HG03571 (cell line): ENCODE data around the gene NPHP4.

Experiments
- ATAC-seq: cut with Tn5 transposase; IDR thresholded peaks from one replicate; pipeline ENCODE4 v1.9.1; 2021; ENCODE audit not compliant: unreplicated experiment

The NPHP4 gene

GRCh38 chr1:6004412-6005123 is 12.3 kb upstream of the NPHP4 start:
- no peak for ATAC-seq

GRCh38 chr1:6003568-6004411 is 11.6 kb upstream of the NPHP4 start:
- no peak for ATAC-seq

- no peak for ATAC-seq
Observed at GRCh38 chr1:6002714-6003501, 10.7 kb upstream of the NPHP4 start.

- no peak for ATAC-seq
Observed at GRCh38 chr1:6001992-6002576, 9.9 kb upstream of the NPHP4 start.

GRCh38 chr1:6000444-6001288 is 8.4 kb upstream of the NPHP4 start:
- no peak for ATAC-seq

- no peak for ATAC-seq
Observed at GRCh38 chr1:5999711-6000443, 7.7 kb upstream of the NPHP4 start.

GRCh38 chr1:5998906-5999301 is 6.7 kb upstream of the NPHP4 start:
- no peak for ATAC-seq

- ATAC-seq = no peak
Observed at GRCh38 chr1:5998051-5998905, 6.1 kb upstream of the NPHP4 start.

GRCh38 chr1:5997316-5997715 is 5.1 kb upstream of the NPHP4 start:
- no peak for ATAC-seq

GRCh38 chr1:5996641-5997270 is 4.5 kb upstream of the NPHP4 start:
- no peak for ATAC-seq

- ATAC-seq = no peak
Observed at GRCh38 chr1:5995871-5996630, 3.8 kb upstream of the NPHP4 start.

- ATAC-seq = no peak
Observed at GRCh38 chr1:5994713-5995621, 2.7 kb upstream of the NPHP4 start.

GRCh38 chr1:5993556-5994491 is 1.6 kb upstream of the NPHP4 start:
- no peak for ATAC-seq

- no peak for ATAC-seq
Observed at GRCh38 chr1:5992814-5993555, 760 bp upstream of the NPHP4 start.
